Astrocyte (in vitro differentiated cells and primary cell): Measurements from ENCODE around the gene C1orf105. TPM values are rescaled to one million over a fixed set of nuclear protein-coding genes. Genes with fewer than 3 reads are reported as not detected.
"Not testable (repeated sequence)": the region's sequence is repeated elsewhere in the genome, so short reads cannot be mapped to it uniquely, and the experiment has no call there.

Source experiments
- DNase-seq: peaks from one replicate; pipeline ENCODE4 v3.0.0-alpha.2; 2010; ENCODE audit warnings: low read depth
- FAIRE-seq: peaks from 2 replicates; lab custom pipeline; 2011; peaks lifted over from hg19 to GRCh38; lab: Jason Lieb, UNC
- H2AFZ ChIP-seq: 2 replicates; pipeline ENCODE4 v1.6.0; 2012; ENCODE audit warnings: low read depth, low read length, inconsistent platforms
- H3K27ac ChIP-seq: 2 replicates; pipeline ENCODE4 v1.5.1; 2011; ENCODE audit warnings: low read depth, low read length, inconsistent platforms
- H3K27me3 ChIP-seq: 2 replicates; pipeline ENCODE4 v1.6.0; 2011; ENCODE audit warnings: low read length, inconsistent platforms; ENCODE audit not compliant: insufficient read depth
- H3K36me3 ChIP-seq: 2 replicates; pipeline ENCODE4 v1.5.1; 2011; ENCODE audit warnings: low read length, inconsistent platforms; ENCODE audit not compliant: insufficient read depth
- H3K4me1 ChIP-seq: 2 replicates; pipeline ENCODE4 v1.5.1; 2011; ENCODE audit warnings: low read length, inconsistent platforms; ENCODE audit not compliant: insufficient read depth
- H3K4me2 ChIP-seq: 2 replicates; pipeline ENCODE4 v1.6.0; 2012; ENCODE audit warnings: low read length, inconsistent platforms
- H3K4me3 ChIP-seq: 2 replicates; pipeline ENCODE4 v1.5.1; 2011; ENCODE audit warnings: low read depth, mild to moderate bottlenecking, low read length, inconsistent platforms; ENCODE audit not compliant: insufficient read depth
- H3K79me2 ChIP-seq: 2 replicates; pipeline ENCODE4 v1.6.0; 2012; ENCODE audit warnings: mild to moderate bottlenecking, low read length, inconsistent platforms; ENCODE audit not compliant: insufficient read depth
- H3K9ac ChIP-seq: 2 replicates; pipeline ENCODE4 v1.6.0; 2012; ENCODE audit warnings: mild to moderate bottlenecking, low read length, inconsistent platforms
- H3K9me3 ChIP-seq: 2 replicates; pipeline ENCODE4 v1.5.1; 2012; ENCODE audit warnings: low read depth, mild to moderate bottlenecking, low read length, inconsistent platforms; ENCODE audit not compliant: insufficient read depth
- H4K20me1 ChIP-seq: 2 replicates; pipeline ENCODE4 v1.6.0; 2012; ENCODE audit warnings: low read length, inconsistent platforms; ENCODE audit not compliant: insufficient read depth
- H3K27ac Mint-ChIP-seq: one replicate; pipeline ENCODE4 v1.8.0; 2021; ENCODE audit warnings: mild to moderate bottlenecking, mixed read lengths; ENCODE audit not compliant: unreplicated experiment
- H3K27me3 Mint-ChIP-seq: one replicate; pipeline ENCODE4 v1.8.0; 2021; ENCODE audit warnings: low read depth, mixed read lengths; ENCODE audit not compliant: unreplicated experiment
- H3K36me3 Mint-ChIP-seq: one replicate; pipeline ENCODE4 v1.8.0; 2021; ENCODE audit warnings: low read depth, mixed read lengths; ENCODE audit not compliant: unreplicated experiment
- H3K4me1 Mint-ChIP-seq: one replicate; pipeline ENCODE4 v1.8.0; 2021; ENCODE audit warnings: low read depth, mixed read lengths; ENCODE audit not compliant: unreplicated experiment
- H3K4me3 Mint-ChIP-seq: one replicate; pipeline ENCODE4 v1.8.0; 2021; ENCODE audit warnings: mild to moderate bottlenecking, moderate library complexity, mixed read lengths; ENCODE audit not compliant: unreplicated experiment
- H3K9me3 Mint-ChIP-seq: one replicate; pipeline ENCODE4 v1.8.0; 2021; ENCODE audit warnings: mild to moderate bottlenecking, mixed read lengths; ENCODE audit not compliant: unreplicated experiment
- CTCF ChIP-seq: IDR thresholded peaks from 2 replicates; pipeline ENCODE4 v1.5.1; 2011; ENCODE audit warnings: low read depth, mild to moderate bottlenecking, inconsistent platforms, low read length, moderate library complexity; ENCODE audit not compliant: insufficient read depth
- EZH2 ChIP-seq: IDR thresholded peaks from 2 replicates; pipeline ENCODE4 v1.6.1; 2012; ENCODE audit warnings: mild to moderate bottlenecking, low read length, inconsistent platforms; ENCODE audit not compliant: insufficient read depth
- total RNA-seq: library from RNA; stranded (reverse); gene quantifications from 2 replicates; pipeline ENCODE4 v1.2.1, GENCODE V29; 2021

C1orf105 gene
- total RNA-seq, 1 donor from 2014 or later: not detected

GRCh38 chr1:172492421-172492820, 71.9 kb downstream of the C1orf105 start:
- Histone ChIP-seq H2AFZ (no peak overlapping the region), H3K9me3 (no peaks in the 10 kb centered on the region), H3K4me1 (peaks cover 7% of the 10 kb centered on the region), H3K4me2 (no peak overlapping the region), H3K27me3 (peaks cover 14% of the 10 kb centered on the region), H3K9ac (no peak overlapping the region), H4K20me1 (no peaks in the 10 kb centered on the region), H3K4me3 (no peak overlapping the region), H3K36me3 (no peaks in the 10 kb centered on the region), H3K79me2 (no peaks in the 10 kb centered on the region), H3K27ac (no peak overlapping the region)
- H3K4me1 Mint-ChIP-seq: peaks cover 8% of the 10 kb centered on the region
- H3K9me3 Mint-ChIP-seq: no peaks in the 10 kb centered on the region
- H3K36me3 Mint-ChIP-seq: no peaks in the 10 kb centered on the region
- TF ChIP-seq EZH2 (no peak), CTCF (no peak)
- FAIRE-seq (no peak), DNase-seq (no peak)
- H3K27me3 Mint-ChIP-seq: peaks cover 17% of the 10 kb centered on the region
- H3K27ac Mint-ChIP-seq: no peak overlapping the region
- H3K4me3 Mint-ChIP-seq: no peak overlapping the region

DNA sequence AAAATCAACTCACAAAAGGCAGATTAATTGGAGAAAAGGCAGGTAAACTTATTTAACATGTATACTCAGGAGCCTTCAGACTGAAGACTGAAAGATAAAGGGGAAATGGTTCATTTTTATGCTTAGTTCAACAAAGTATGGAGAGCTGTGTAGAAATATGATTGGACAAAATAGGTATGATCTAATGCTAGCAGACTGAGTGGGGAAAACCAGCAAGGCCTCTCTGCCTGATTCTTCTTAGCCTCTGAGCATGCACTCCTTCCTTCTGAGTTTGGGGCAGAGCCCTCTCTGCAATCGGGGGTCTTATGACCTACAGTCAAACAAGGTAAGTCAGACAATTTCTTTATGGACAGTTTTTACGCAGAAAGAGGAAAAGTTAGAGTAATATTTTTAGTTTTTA, 73.7 kb downstream of the C1orf105 start:
- no peaks in the 10 kb centered on the region for H3K36me3 ChIP-seq
- no peak overlapping the region for H3K4me3 ChIP-seq
- no peak overlapping the region for H3K4me2 ChIP-seq
- no peak for FAIRE-seq
- no peak overlapping the region for H3K9ac ChIP-seq
- DNase-seq: no peak
- H3K36me3 Mint-ChIP-seq: no peaks in the 10 kb centered on the region
- peaks cover 15% of the 10 kb centered on the region for H3K27me3 Mint-ChIP-seq
- no peak overlapping the region for H3K27ac Mint-ChIP-seq
- no peaks in the 10 kb centered on the region for H3K79me2 ChIP-seq
- no peak overlapping the region for H3K4me3 Mint-ChIP-seq
- peaks cover 6% of the 10 kb centered on the region for H3K27me3 ChIP-seq
- H3K9me3 ChIP-seq: no peaks in the 10 kb centered on the region
- peaks cover 8% of the 10 kb centered on the region for H3K4me1 ChIP-seq
- no peak for TF ChIP-seq EZH2
- TF ChIP-seq CTCF: no peak
- peaks cover 9% of the 10 kb centered on the region for H3K4me1 Mint-ChIP-seq
- no peaks in the 10 kb centered on the region for H3K9me3 Mint-ChIP-seq
- no peaks in the 10 kb centered on the region for H4K20me1 ChIP-seq
- H3K27ac ChIP-seq: no peak overlapping the region
- no peak overlapping the region for H2AFZ ChIP-seq

- not testable (repeated sequence) for H3K9me3 Mint-ChIP-seq, FAIRE-seq, H3K4me1 Mint-ChIP-seq, H2AFZ ChIP-seq, H3K79me2 ChIP-seq, H3K36me3 ChIP-seq, H3K27me3 Mint-ChIP-seq, H3K4me1 ChIP-seq, DNase-seq, H3K27ac Mint-ChIP-seq, H3K4me3 ChIP-seq, H4K20me1 ChIP-seq, H3K4me2 ChIP-seq, H3K9me3 ChIP-seq, H3K4me3 Mint-ChIP-seq, H3K27ac ChIP-seq, H3K27me3 ChIP-seq, H3K36me3 Mint-ChIP-seq, H3K9ac ChIP-seq
Measured at GRCh38 chr1:172496127-172496526, 75.6 kb downstream of the C1orf105 start.
